ENCODE measurements around the gene PTPRN2. TPM values are rescaled to one million over a fixed set of nuclear protein-coding genes. Genes with fewer than 3 reads are reported as not detected.

The PTPRN2 gene
- total RNA-seq, 1 donor from 2014 or later: 1.8 TPM

DNA sequence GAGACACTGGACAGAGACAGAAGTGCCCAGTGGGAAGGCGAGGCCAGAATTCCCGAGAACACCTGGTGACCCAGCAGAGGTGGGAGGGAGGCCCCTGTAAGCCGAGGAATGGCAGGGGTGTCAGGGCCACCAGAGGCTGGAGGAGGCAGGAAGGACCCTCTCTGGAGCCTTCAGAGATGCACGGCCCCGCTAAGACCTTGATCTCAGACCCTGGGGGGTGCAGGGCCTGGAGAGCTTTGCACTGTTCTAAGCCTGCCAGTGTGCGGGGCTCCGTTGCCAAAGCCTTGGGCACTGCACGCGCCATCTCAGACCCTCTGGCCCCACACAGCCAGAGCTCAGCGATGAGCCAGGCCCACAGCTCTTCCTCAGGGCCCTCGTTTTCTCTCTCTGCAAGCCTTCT is 557.1 kb downstream of the PTPRN2 start:
- H3K36me3 Mint-ChIP-seq (ENCODE audit: low read depth): no peaks in the 10 kb centered on the region
- ATAC-seq (ENCODE audit: low read depth) (no peak), DNase-seq (no peak)
- no peak overlapping the region for H3K27ac Mint-ChIP-seq
- intact Hi-C loops (cut with micrococcal nuclease): no loop called here
- CTCF ChIA-PET: no interaction called here
- no peaks in the 10 kb centered on the region for H3K27me3 Mint-ChIP-seq
- H3K4me1 Mint-ChIP-seq: no peaks in the 10 kb centered on the region
- POLR2A ChIA-PET: no interaction called here
- TF ChIP-seq, protein P1, sequence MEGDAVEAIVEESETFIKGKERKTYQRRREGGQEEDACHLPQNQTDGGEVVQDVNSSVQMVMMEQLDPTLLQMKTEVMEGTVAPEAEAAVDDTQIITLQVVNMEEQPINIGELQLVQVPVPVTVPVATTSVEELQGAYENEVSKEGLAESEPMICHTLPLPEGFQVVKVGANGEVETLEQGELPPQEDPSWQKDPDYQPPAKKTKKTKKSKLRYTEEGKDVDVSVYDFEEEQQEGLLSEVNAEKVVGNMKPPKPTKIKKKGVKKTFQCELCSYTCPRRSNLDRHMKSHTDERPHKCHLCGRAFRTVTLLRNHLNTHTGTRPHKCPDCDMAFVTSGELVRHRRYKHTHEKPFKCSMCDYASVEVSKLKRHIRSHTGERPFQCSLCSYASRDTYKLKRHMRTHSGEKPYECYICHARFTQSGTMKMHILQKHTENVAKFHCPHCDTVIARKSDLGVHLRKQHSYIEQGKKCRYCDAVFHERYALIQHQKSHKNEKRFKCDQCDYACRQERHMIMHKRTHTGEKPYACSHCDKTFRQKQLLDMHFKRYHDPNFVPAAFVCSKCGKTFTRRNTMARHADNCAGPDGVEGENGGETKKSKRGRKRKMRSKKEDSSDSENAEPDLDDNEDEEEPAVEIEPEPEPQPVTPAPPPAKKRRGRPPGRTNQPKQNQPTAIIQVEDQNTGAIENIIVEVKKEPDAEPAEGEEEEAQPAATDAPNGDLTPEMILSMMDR (IDR thresholded peaks at IDR 0.05): no peak
- peaks cover 3% of the 10 kb centered on the region for H3K9me3 Mint-ChIP-seq
- no peak overlapping the region for H3K4me3 Mint-ChIP-seq

DNA sequence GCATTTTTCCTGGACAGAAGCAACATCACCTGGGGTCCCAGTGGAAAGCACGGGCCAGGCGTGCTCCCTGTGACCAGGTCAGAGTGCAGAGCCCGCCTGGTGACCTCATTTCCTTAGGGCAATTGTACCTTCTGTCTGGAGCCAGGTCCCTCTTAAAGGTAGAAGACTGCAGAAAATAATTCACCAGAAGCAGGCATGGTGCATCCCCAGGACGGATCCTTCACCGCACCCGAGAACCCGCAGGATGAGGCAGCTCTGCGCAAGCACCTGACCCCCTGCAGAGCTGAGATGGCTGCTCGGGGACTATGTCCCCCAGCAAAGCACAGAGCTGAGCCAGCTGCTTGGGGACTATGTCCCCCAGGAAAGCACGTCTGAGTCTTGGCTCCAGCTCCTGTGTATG is 557.6 kb downstream of the PTPRN2 start:
- peaks cover 3% of the 10 kb centered on the region for H3K9me3 Mint-ChIP-seq
- H3K27me3 Mint-ChIP-seq: no peaks in the 10 kb centered on the region
- H3K36me3 Mint-ChIP-seq (ENCODE audit: low read depth): no peaks in the 10 kb centered on the region
- ATAC-seq (ENCODE audit: low read depth) (no peak), DNase-seq (no peak)
- POLR2A ChIA-PET: no interaction called here
- H3K4me3 Mint-ChIP-seq: no peak overlapping the region
- intact Hi-C loops (cut with micrococcal nuclease): no loop called here
- H3K4me1 Mint-ChIP-seq: no peaks in the 10 kb centered on the region
- CTCF ChIA-PET: no interaction called here
- TF ChIP-seq, protein P1 (IDR thresholded peaks at IDR 0.05): no peak
- no peak overlapping the region for H3K27ac Mint-ChIP-seq

DNA sequence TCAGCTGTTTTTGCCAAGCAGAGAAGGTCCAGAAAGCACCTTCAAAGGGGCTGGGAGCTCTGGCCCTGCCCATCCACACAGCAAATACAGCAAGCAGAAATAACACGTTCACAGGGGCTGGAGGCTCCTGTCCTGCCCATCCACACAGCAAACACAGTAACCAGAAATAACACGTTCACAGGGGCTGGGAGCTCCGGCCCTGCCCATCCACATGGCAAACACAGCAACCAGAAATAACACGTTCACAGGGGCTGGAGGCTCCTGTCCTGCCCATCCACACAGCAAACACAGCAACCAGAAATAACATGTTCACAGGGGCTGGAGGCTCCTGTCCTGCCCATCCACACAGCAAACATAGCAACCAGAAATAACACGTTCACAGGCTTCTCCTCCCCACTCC is 558.1 kb downstream of the PTPRN2 start:
- DNase-seq (no peak), ATAC-seq (ENCODE audit: low read depth) (no peak)
- Mint-ChIP-seq H3K4me3 (no peak overlapping the region), H3K27ac (no peak overlapping the region), H3K4me1 (no peaks in the 10 kb centered on the region), H3K9me3 (peaks cover 3% of the 10 kb centered on the region), H3K36me3 (ENCODE audit: low read depth) (no peaks in the 10 kb centered on the region), H3K27me3 (no peaks in the 10 kb centered on the region)
- ChIA-PET CTCF (no interaction called here), POLR2A (no interaction called here)
- intact Hi-C loops (cut with micrococcal nuclease): no loop called here
- TF ChIP-seq, protein P1 (IDR thresholded peaks at IDR 0.05): no peak

DNA sequence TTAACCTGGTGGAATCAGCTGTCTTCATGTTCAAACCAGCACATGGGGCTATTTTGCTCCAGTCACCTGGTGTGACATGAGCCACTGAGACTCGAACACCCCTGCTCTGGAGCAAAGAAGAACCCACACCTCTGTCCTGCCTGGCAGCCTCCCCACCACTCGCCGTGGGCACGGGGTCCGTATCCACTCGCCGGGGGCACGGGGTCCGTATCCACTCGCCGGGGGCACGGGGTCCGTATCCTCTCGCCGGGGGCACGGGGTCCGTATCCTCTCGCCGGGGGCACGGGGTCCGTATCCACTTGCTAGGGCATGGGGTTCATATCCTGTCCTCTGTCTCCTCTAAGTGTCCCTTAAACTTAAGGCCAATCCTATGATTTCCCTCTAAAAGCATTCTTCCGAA is 558.7 kb downstream of the PTPRN2 start:
- Mint-ChIP-seq H3K9me3 (peaks cover 3% of the 10 kb centered on the region), H3K27ac (no peak overlapping the region), H3K4me3 (no peak overlapping the region), H3K4me1 (no peaks in the 10 kb centered on the region), H3K27me3 (no peaks in the 10 kb centered on the region), H3K36me3 (ENCODE audit: low read depth) (no peaks in the 10 kb centered on the region)
- POLR2A ChIA-PET: no interaction called here
- intact Hi-C loops (cut with micrococcal nuclease): no loop called here
- TF ChIP-seq, protein P1 (IDR thresholded peaks at IDR 0.05): no peak
- ATAC-seq (ENCODE audit: low read depth): no peak
- CTCF ChIA-PET: no interaction called here
- DNase-seq: no peak

DNA sequence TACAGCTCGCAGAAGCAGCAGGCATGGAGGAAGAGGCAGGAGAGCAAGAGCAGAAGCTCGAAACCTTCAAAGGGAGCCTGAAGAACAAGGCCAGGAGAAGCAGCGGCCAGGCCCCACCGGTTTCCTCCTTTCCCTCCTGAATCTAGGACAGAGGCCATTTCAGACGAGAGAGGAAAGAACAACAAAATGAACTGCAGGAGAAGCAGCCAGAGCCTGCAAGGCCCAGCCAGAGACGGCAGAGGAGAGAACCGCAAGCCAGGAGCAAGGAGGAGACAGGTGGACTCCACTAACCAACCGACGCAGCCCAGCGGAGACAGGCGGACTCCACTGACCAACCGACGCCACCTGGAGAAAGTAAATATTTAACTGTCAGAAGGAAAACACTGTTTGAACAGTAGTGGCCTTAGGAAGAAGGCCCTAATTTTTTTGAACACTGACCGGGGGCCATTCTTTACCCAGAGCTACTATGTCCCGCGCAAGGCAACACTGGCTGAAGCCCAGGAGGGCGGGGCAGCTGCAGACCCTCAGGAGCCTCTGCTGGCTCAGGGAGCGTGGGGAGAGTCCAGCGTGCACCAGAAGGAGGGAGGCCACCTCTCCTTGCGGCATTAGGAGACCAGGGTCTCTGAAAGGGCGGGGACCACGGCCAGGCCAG is 559.2 kb downstream of the PTPRN2 start:
- TF ChIP-seq, protein P1 (IDR thresholded peaks at IDR 0.05): no peak
- ChIA-PET CTCF (no interaction called here), POLR2A (no interaction called here)
- Mint-ChIP-seq H3K27ac (no peak overlapping the region), H3K4me1 (no peaks in the 10 kb centered on the region), H3K27me3 (no peaks in the 10 kb centered on the region), H3K36me3 (ENCODE audit: low read depth) (no peaks in the 10 kb centered on the region), H3K4me3 (no peak overlapping the region), H3K9me3 (peaks cover 3% of the 10 kb centered on the region)
- ATAC-seq (ENCODE audit: low read depth) (no peak), DNase-seq (no peak)
- intact Hi-C loops (cut with micrococcal nuclease): no loop called here
